Small intestine (tissue), 7 donors: Measurements from ENCODE around the gene CLDN4. TPM values are rescaled to one million over a fixed set of nuclear protein-coding genes. Genes with fewer than 3 reads are reported as not detected.

Source experiments
- DNase-seq, 2 donors: peaks; one replicate each; pipeline versions ENCODE4 v3.0.0 to v3.0.0-alpha.2; 2013
- FAIRE-seq: peaks from 2 replicates; lab custom pipeline; 2012; peaks lifted over from hg19 to GRCh38; lab: Jason Lieb, UNC
- H3K27ac ChIP-seq, 3 donors: one replicate each; pipeline ENCODE4 v1.5.1; 2013; ENCODE audit warnings: low read length in 2 of 3, mild to moderate bottlenecking in 2 of 3, control low read depth in 1 of 3, inconsistent platforms in 1 of 3, low read depth in 1 of 3, moderate library complexity in 1 of 3
- H3K27me3 ChIP-seq, 3 donors: one replicate each; pipeline ENCODE4 v1.6.1; 2013; ENCODE audit warnings: low read length in 3 of 3, inconsistent platforms in 1 of 3; ENCODE audit not compliant: control insufficient read depth in 3 of 3, insufficient read depth in 3 of 3
- H3K36me3 ChIP-seq, 3 donors: one replicate each; pipeline ENCODE4 v1.6.1; 2013; ENCODE audit warnings: low read length in 3 of 3, inconsistent platforms in 1 of 3, low read depth in 1 of 3, mild to moderate bottlenecking in 1 of 3, moderate library complexity in 1 of 3; ENCODE audit not compliant: control insufficient read depth in 3 of 3, insufficient read depth in 2 of 3
- H3K4me1 ChIP-seq, 3 donors: one replicate each; pipeline ENCODE4 v1.6.1; 2013; ENCODE audit warnings: low read length in 2 of 3, inconsistent platforms in 1 of 3, low read depth in 1 of 3, mild to moderate bottlenecking in 1 of 3, moderate library complexity in 1 of 3; ENCODE audit not compliant: control insufficient read depth in 3 of 3, insufficient read depth in 2 of 3
- H3K4me3 ChIP-seq, 3 donors: one replicate each; pipeline ENCODE4 v1.5.1; 2013; ENCODE audit warnings: low read length in 3 of 3, control low read depth in 1 of 3, inconsistent platforms in 1 of 3, low read depth in 1 of 3, mild to moderate bottlenecking in 1 of 3, moderate library complexity in 1 of 3
- H3K9me3 ChIP-seq, 2 donors: one replicate each; pipeline ENCODE4 v1.6.1; 2013; ENCODE audit warnings: low read depth in 1 of 2, low read length in 1 of 2; ENCODE audit not compliant: control insufficient read depth in 2 of 2, insufficient read depth in 1 of 2
- WGBS, 3 donors: extraction: QIAGEN DNeasy Blood & Tissue Kit; methylation state at CpG; one replicate each; pipeline ENCODE4 v1.1.7; 2013; 5-methylcytosine and 5-hydroxymethylcytosine counted together
- polyA plus RNA-seq, 4 donors: library from polyadenylated mRNA; stranded (reverse) in 3 of 4; unstranded in 1 of 4; fragments of 200-250 nt in 3 of 4; fragments of 120-200 nt in 1 of 4; gene quantifications; one replicate each; pipeline versions ENCODE4 v1.2.1 to v1.2.3, GENCODE V29; 2013
- donor health status: healthy with polysubstance abuse.
- donor health status: control.
- donor health status: control.
- donor health status: Bipolar disorder and iron deficiency.
- donor health status: healthy.

The CLDN4 gene
- polyA plus RNA-seq, 4 donors = 115 to 531 (median 202) TPM

- 84 to 91% (median 87%) methylated on average over 11 to 12 of the region's 12 CpGs for WGBS, 3 donors
- H3K36me3 ChIP-seq = no peaks in the 10 kb centered on the region
- H3K4me1 ChIP-seq = peaks cover 0 to 3% (median 0%) of the 10 kb centered on the region in 3 donors
- peaks cover 0 to 3% (median 0%) of the 10 kb centered on the region in 3 donors for H3K27me3 ChIP-seq
- FAIRE-seq (no peak), DNase-seq (no peak)
- H3K27ac ChIP-seq = no peak overlapping the region
- no peaks in the 10 kb centered on the region for H3K9me3 ChIP-seq
- no peak overlapping the region for H3K4me3 ChIP-seq
These were observed 46.2 kb downstream of the CLDN4 start for GRCh38 chr7:73876973-73877372.

DNA sequence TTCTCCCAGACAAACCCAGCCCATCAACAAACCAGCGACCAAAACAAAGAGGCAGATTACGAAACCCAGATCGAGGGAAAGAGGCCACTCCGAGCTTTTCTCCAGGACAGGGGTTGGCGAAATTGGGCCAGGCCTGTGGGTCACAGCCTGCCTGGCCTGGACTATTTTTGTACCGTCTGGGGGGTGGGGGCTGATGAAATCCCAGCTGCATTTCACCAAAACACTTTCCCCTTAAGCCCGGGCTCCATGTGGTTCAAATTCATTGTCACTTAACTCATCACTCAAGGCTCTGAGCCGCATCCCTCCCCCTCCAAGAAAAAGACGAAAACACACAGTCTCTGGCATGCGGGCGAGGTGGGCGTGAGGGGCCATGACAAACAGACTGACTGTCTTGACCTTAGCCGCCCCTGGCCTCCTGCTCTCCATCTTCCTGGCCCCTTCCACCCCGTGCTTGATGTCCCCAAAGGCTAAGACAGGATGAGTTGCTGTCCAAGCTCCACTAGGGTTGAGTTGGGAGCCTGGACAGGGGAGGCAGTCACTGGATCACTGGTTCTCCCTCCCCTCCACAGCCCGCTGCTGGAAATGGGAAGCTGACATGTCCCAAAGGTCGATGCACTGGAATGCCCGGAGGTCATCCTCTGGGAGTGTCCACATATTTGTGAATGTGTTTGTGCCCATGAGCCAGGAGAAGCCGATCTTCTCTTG lies 49.3 kb downstream of the CLDN4 start:
- no peak for DNase-seq
- Histone ChIP-seq H3K27ac (peak overlapping the region in 1 of 3 donors; percentile 48), H3K4me3 (no peak overlapping the region), H3K27me3 (peaks cover 0 to 3% (median 2%) of the 10 kb centered on the region in 3 donors), H3K36me3 (no peaks in the 10 kb centered on the region), H3K4me1 (no peaks in the 10 kb centered on the region), H3K9me3 (no peaks in the 10 kb centered on the region)
- FAIRE-seq = no peak
- WGBS, 3 donors = 62 to 76% (median 75%) methylated on average over 18 of the region's 18 CpGs

GRCh38 chr7:73880755-73881328 lies 50.0 kb downstream of the CLDN4 start:
- 70 to 82% (median 80%) methylated on average over 13 of the region's 13 CpGs for WGBS, 3 donors
- H3K4me1 ChIP-seq = no peaks in the 10 kb centered on the region
- H3K9me3 ChIP-seq = no peaks in the 10 kb centered on the region
- no peaks in the 10 kb centered on the region for H3K36me3 ChIP-seq
- no peak for FAIRE-seq
- no peak overlapping the region for H3K27ac ChIP-seq
- H3K4me3 ChIP-seq = no peak overlapping the region
- DNase-seq = no peak
- H3K27me3 ChIP-seq = peaks cover 0 to 3% (median 2%) of the 10 kb centered on the region in 3 donors

GRCh38 chr7:73881352-73882046 lies 50.7 kb downstream of the CLDN4 start:
- Histone ChIP-seq H3K4me3 (no peak overlapping the region), H3K4me1 (peaks cover 0 to 5% (median 0%) of the 10 kb centered on the region in 3 donors), H3K36me3 (no peaks in the 10 kb centered on the region), H3K27ac (no peak overlapping the region), H3K27me3 (peaks cover 0 to 6% (median 2%) of the 10 kb centered on the region in 3 donors), H3K9me3 (no peaks in the 10 kb centered on the region)
- peak in 1 of 2 donors; percentile 12 for DNase-seq
- 36 to 55% (median 48%) methylated on average over 5 of the region's 5 CpGs for WGBS, 3 donors
- FAIRE-seq = no peak

DNA sequence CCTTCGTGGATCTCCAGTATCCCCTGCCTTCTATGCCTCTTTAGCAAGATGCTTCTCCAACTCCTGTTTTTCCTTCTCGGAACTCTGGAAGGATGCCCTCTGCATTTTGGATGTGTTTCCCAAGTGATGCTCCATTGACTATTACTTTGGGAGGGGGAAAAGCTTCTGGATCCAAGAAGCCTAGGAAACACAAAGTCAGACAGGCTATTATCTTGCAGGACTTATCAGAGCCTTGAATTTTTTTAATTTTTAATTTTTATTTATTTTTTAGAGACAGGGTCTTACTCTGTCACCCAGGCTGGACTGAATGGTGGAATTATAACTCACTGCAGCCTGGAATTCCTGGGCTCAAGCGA lies 51.2 kb downstream of the CLDN4 start:
- FAIRE-seq = no peak
- Histone ChIP-seq H3K4me1 (peaks cover 0 to 10% (median 0%) of the 10 kb centered on the region in 3 donors), H3K36me3 (no peaks in the 10 kb centered on the region), H3K9me3 (no peaks in the 10 kb centered on the region), H3K4me3 (no peak overlapping the region), H3K27me3 (peaks cover 0 to 6% (median 2%) of the 10 kb centered on the region in 3 donors), H3K27ac (no peak overlapping the region)
- DNase-seq = no peak
- 81 to 86% (median 83%) methylated on average over 3 of the region's 3 CpGs for WGBS, 3 donors

Other genes with a start within 250 kb of the CLDN4 start
- gene MLXIPL, start 206.5 kb upstream of the CLDN4 start, polyA plus RNA-seq = 100 to 1,000 TPM in 3 of 4 donors, 10 to 100 TPM in 1; 95.8 to 208 (median 128) TPM
- gene VPS37D, start 163.2 kb upstream of the CLDN4 start, polyA plus RNA-seq = 1 to 10 TPM; 2.6 to 4.2 (median 3.2) TPM
- 10 to 100 TPM in 1 of 4 donors, 1 to 10 TPM in 3; 6.0 to 10.4 (median 7.8) TPM for gene DNAJC30, start 147.5 kb upstream of the CLDN4 start, polyA plus RNA-seq
- gene BUD23, start 147.4 kb upstream of the CLDN4 start, polyA plus RNA-seq = 10 to 100 TPM; 37.8 to 90.0 (median 61.7) TPM
- gene STX1A, start 111.3 kb upstream of the CLDN4 start, polyA plus RNA-seq = 10 to 100 TPM in 3 of 4 donors, 1 to 10 TPM in 1; 9.5 to 30.0 (median 14.6) TPM
- gene ABHD11, start 92.2 kb upstream of the CLDN4 start, polyA plus RNA-seq = 10 to 100 TPM; 53.0 to 93.3 (median 62.5) TPM
- gene CLDN3, start 60.7 kb upstream of the CLDN4 start, polyA plus RNA-seq = 100 to 1,000 TPM; 236 to 394 (median 308) TPM
- 10 to 100 TPM in 1 of 4 donors, 1 to 10 TPM in 1, under 1 TPM in 2; 0.89 to 14.4 (median 2.5) TPM for gene METTL27, start 11.5 kb downstream of the CLDN4 start, polyA plus RNA-seq
- gene TMEM270, start 30.2 kb downstream of the CLDN4 start, polyA plus RNA-seq = under 1 TPM in 2 of 4 donors, not detected in 2; 0.18 to 0.19 TPM
- 10 to 100 TPM in 2 of 4 donors, 1 to 10 TPM in 2; 1.3 to 87.5 (median 13.2) TPM for gene ELN, start 197.2 kb downstream of the CLDN4 start, polyA plus RNA-seq